ENCODE measurements around the gene OR52B2. TPM values are rescaled to one million over a fixed set of nuclear protein-coding genes. Genes with fewer than 3 reads are reported as not detected.

Gene OR52B2
- total RNA-seq, 1 experiment from 2014 or later, result not detected

DNA sequence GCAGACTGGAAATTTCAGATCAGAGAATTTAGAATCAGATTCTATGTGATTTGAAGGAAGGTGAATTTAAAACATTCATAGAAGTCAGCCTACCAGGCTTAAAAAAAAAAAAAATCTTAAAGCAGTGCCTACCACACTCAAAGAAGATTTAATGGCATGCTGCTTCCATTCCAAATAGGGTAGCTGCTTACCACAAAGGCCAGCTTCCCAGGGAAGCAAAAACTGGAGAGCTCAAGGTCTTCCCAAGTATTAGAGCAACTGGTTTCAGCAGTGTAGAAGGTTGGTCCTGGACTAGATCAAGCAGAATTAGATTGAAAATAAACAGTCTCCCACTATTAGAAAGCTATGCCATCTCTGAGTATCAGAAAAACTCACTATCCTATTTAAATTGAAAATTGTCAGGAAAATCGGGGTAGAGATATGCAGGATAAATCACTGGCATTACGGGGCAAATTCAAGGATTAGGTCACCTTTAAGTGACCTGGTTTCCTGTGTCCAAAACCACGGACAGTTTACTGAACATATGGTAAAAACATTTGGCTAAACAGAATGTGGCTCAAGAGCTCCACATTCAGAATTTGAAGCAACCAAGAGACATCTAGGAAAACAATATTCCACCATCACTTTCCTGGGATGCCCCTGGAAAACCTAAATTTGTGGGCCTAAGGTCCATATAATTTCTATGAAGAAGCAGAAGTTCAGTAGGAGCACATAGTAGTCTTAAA is 36.5 kb upstream of the OR52B2 start:
- H3K27me3 Mint-ChIP-seq (ENCODE audit: low read depth), result no peaks in the 10 kb centered on the region
- no peak overlapping the region for H3K27ac Mint-ChIP-seq
- TF ChIP-seq, protein P1, sequence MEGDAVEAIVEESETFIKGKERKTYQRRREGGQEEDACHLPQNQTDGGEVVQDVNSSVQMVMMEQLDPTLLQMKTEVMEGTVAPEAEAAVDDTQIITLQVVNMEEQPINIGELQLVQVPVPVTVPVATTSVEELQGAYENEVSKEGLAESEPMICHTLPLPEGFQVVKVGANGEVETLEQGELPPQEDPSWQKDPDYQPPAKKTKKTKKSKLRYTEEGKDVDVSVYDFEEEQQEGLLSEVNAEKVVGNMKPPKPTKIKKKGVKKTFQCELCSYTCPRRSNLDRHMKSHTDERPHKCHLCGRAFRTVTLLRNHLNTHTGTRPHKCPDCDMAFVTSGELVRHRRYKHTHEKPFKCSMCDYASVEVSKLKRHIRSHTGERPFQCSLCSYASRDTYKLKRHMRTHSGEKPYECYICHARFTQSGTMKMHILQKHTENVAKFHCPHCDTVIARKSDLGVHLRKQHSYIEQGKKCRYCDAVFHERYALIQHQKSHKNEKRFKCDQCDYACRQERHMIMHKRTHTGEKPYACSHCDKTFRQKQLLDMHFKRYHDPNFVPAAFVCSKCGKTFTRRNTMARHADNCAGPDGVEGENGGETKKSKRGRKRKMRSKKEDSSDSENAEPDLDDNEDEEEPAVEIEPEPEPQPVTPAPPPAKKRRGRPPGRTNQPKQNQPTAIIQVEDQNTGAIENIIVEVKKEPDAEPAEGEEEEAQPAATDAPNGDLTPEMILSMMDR (conservative IDR thresholded peaks at IDR 0.05), result no peak
- H3K4me2 ChIP-seq (ENCODE audit: insufficient read depth, insufficient read length, low read length), result no peak overlapping the region
- no peak overlapping the region for H2AFZ ChIP-seq (ENCODE audit: low read length)
- H3K4me3 Mint-ChIP-seq, result no peak overlapping the region
- H2BK5ac ChIP-seq (ENCODE audit: insufficient read length, low read length), result no peak overlapping the region
- no peak overlapping the region for H3T11ph ChIP-seq (ENCODE audit: low read length)
- no peak overlapping the region for H3K4ac ChIP-seq (ENCODE audit: low read depth, low read length)
- H3K4me1 Mint-ChIP-seq, result no peaks in the 10 kb centered on the region
- WGBS (ENCODE audit: extremely low coverage, insufficient read length, low lambda C conversion rate), result no CpG with 5 or more reads among the region's 3 CpGs
- no peaks in the 10 kb centered on the region for H3K4me1 ChIP-seq (ENCODE audit: insufficient read depth, low read length)
- H2AK5ac ChIP-seq (ENCODE audit: insufficient read length, low read length), result no peak overlapping the region
- no peak overlapping the region for H4K8ac ChIP-seq (replicated peaks; ENCODE audit: insufficient read length, low read depth, low read length)
- no peaks in the 10 kb centered on the region for H3K79me1 ChIP-seq (ENCODE audit: insufficient read depth, low read depth, low read length, poor library complexity, severe bottlenecking)
- no peaks in the 10 kb centered on the region for H4K20me1 ChIP-seq (ENCODE audit: control insufficient read depth, insufficient read depth, insufficient read length)
- no peaks in the 10 kb centered on the region for H3K9me3 Mint-ChIP-seq
- no peak overlapping the region for H4K5ac ChIP-seq (ENCODE audit: insufficient read length, low read depth, low read length)
- no peak for DNase-seq
- no peak overlapping the region for H2BK120ac ChIP-seq (ENCODE audit: low read depth, low read length, poor library complexity, severe bottlenecking)
- H2BK15ac ChIP-seq (ENCODE audit: low read depth, low read length), result no peak overlapping the region
- H3K9ac ChIP-seq (ENCODE audit: extremely low read depth, insufficient read length, low read length), result no peak overlapping the region
- H3K18ac ChIP-seq (ENCODE audit: insufficient read length, low read depth, low read length), result no peak overlapping the region
- H3K27ac ChIP-seq (ENCODE audit: insufficient read length, low read depth, low read length), result no peak overlapping the region
- H3K36me3 Mint-ChIP-seq (ENCODE audit: insufficient read depth in 1 of 3, low read depth in 3 of 3), result peaks cover 5 to 27% (median 17%) of the 10 kb centered on the region in 3 experiments; a peak in 4 of 7 replicates
- no peak overlapping the region for H2BK20ac ChIP-seq (ENCODE audit: low read depth, low read length, poor library complexity, severe bottlenecking)
- H3K23me2 ChIP-seq (ENCODE audit: insufficient read length, low read depth, low read length, poor library complexity, severe bottlenecking), result no peaks in the 10 kb centered on the region
- H3K79me2 ChIP-seq (ENCODE audit: insufficient read depth, low read length), result no peaks in the 10 kb centered on the region
- no peaks in the 10 kb centered on the region for H3K27me3 ChIP-seq (ENCODE audit: insufficient read depth, low read length)
- no peak overlapping the region for H4K91ac ChIP-seq (ENCODE audit: insufficient read length, low read depth, low read length)
- no peak overlapping the region for H3K14ac ChIP-seq (ENCODE audit: insufficient read depth, low read length)
- no peaks in the 10 kb centered on the region for H3K9me3 ChIP-seq (ENCODE audit: control insufficient read depth, low read depth, low read length)
- H3K23ac ChIP-seq (ENCODE audit: insufficient read length, low read depth, low read length), result no peak overlapping the region
- no peak overlapping the region for H3K56ac ChIP-seq (ENCODE audit: insufficient read length, low read depth, low read length)
- H2BK12ac ChIP-seq (ENCODE audit: insufficient read length, low read depth, low read length), result no peak overlapping the region
